PFSK-1 (cell line): ENCODE measurements around the gene TMEM89.

ENCODE experiments used
- FOXP2 ChIP-seq: optimal IDR thresholded peaks from 2 replicates; pipeline ENCODE3; 2011; ENCODE audit warnings: borderline replicate concordance, control low read depth, inconsistent platforms; ENCODE audit not compliant: insufficient read depth; ENCODE audit errors: extremely low read length, extremely low read depth
- POLR2AphosphoS5 ChIP-seq: IDR thresholded peaks from 2 replicates; pipeline ENCODE4 v1.6.1; 2012; ENCODE audit warnings: low read depth, mild to moderate bottlenecking, control low read depth, low read length, moderate library complexity
- REST ChIP-seq, 2 experiments: IDR thresholded peaks; 2 replicates each; pipeline versions ENCODE4 v1.6.1 to v1.8.0; 2011 to 2012; ENCODE audit warnings: low read depth in 2 of 2, low read length in 2 of 2, control low read depth in 1 of 2, inconsistent platforms in 1 of 2, mild to moderate bottlenecking in 1 of 2, moderate library complexity in 1 of 2; ENCODE audit not compliant: insufficient read depth in 1 of 2
- SIN3A ChIP-seq: IDR thresholded peaks from 2 replicates; pipeline ENCODE4 v1.6.1; 2012; ENCODE audit warnings: mild to moderate bottlenecking, low read length, moderate library complexity, borderline replicate concordance; ENCODE audit not compliant: insufficient read depth
- TAF1 ChIP-seq: IDR thresholded peaks from 2 replicates; pipeline ENCODE4 v1.6.1; 2012; ENCODE audit warnings: low read length, control low read depth, borderline replicate concordance; ENCODE audit not compliant: insufficient read depth

The TMEM89 gene

GRCh38 chr3:48652923-48653715 lies 31.6 kb upstream of the TMEM89 start:
- TF ChIP-seq SIN3A (no peak), TAF1 (no peak), FOXP2 (no peak), POLR2AphosphoS5 (no peak), REST (IDR thresholded peaks at IDR 0.05; ENCODE audit: insufficient read depth in 1 of 2, low read depth in 2 of 2, low read length in 2 of 2) (no peak)

GRCh38 chr3:48651771-48652170 lies 30.2 kb upstream of the TMEM89 start:
- TF ChIP-seq TAF1 (no peak), REST (IDR thresholded peaks at IDR 0.05; ENCODE audit: insufficient read depth in 1 of 2, low read depth in 2 of 2, low read length in 2 of 2) (no peak), POLR2AphosphoS5 (no peak), SIN3A (no peak), FOXP2 (no peak)

GRCh38 chr3:48650723-48651122 lies 29.2 kb upstream of the TMEM89 start:
- TF ChIP-seq REST (IDR thresholded peaks at IDR 0.05; ENCODE audit: insufficient read depth in 1 of 2, low read depth in 2 of 2, low read length in 2 of 2) (no peak), TAF1 (no peak), FOXP2 (no peak)

GRCh38 chr3:48648188-48648850 lies 26.8 kb upstream of the TMEM89 start:
- TF ChIP-seq TAF1: no peak
- no peak for TF ChIP-seq FOXP2
- no peak for TF ChIP-seq SIN3A
- no peak for TF ChIP-seq REST (IDR thresholded peaks at IDR 0.05; ENCODE audit: insufficient read depth in 1 of 2, low read depth in 2 of 2, low read length in 2 of 2)
- TF ChIP-seq POLR2AphosphoS5: no peak
